CD4-positive, alpha-beta T cell treated with Interleukin-6 for 4 hours (primary cell): ENCODE measurements around the gene KLHL28.

Source experiments
- DNase-seq: peaks from one replicate; pipeline ENCODE4 v3.0.0-alpha.2; 2020; ENCODE audit warnings: mixed read lengths

Gene KLHL28

GRCh38 chr14:44959538-44959937 is 2.2 kb downstream of the KLHL28 start:
- DNase-seq: no peak

GRCh38 chr14:44956866-44957265 is 4.9 kb downstream of the KLHL28 start:
- no peak for DNase-seq

GRCh38 chr14:44955528-44955927 is 6.2 kb downstream of the KLHL28 start:
- no peak for DNase-seq

GRCh38 chr14:44954750-44955149 is 7.0 kb downstream of the KLHL28 start:
- DNase-seq: no peak

- DNase-seq: no peak
Observed at GRCh38 chr14:44952391-44953110, 9.2 kb downstream of the KLHL28 start.

- DNase-seq: no peak
Observed at GRCh38 chr14:44951051-44951450, 10.7 kb downstream of the KLHL28 start.

- DNase-seq: no peak
Observed at GRCh38 chr14:44945264-44945663, 16.5 kb downstream of the KLHL28 start.

- DNase-seq: no peak
Observed at GRCh38 chr14:44944107-44944506, 17.6 kb downstream of the KLHL28 start.

GRCh38 chr14:44942436-44942835 is 19.3 kb downstream of the KLHL28 start:
- DNase-seq: no peak

- no peak for DNase-seq
Observed at GRCh38 chr14:44941591-44941990, 20.2 kb downstream of the KLHL28 start.

- no peak for DNase-seq
Observed at GRCh38 chr14:44940944-44941343, 20.8 kb downstream of the KLHL28 start.

- DNase-seq: no peak
Observed at GRCh38 chr14:44940211-44940610, 21.5 kb downstream of the KLHL28 start.

- DNase-seq: no peak
Observed at GRCh38 chr14:44937547-44937946, 24.2 kb downstream of the KLHL28 start.

GRCh38 chr14:44935155-44935554 is 26.6 kb downstream of the KLHL28 start:
- DNase-seq: no peak

- no peak for DNase-seq
Observed at GRCh38 chr14:44928793-44929192, 33.0 kb downstream of the KLHL28 start.

GRCh38 chr14:44914849-44915248 is 46.9 kb downstream of the KLHL28 start:
- no peak for DNase-seq

GRCh38 chr14:44912041-44912869 is 49.5 kb downstream of the KLHL28 start:
- DNase-seq: no peak

GRCh38 chr14:44910821-44911220 is 50.9 kb downstream of the KLHL28 start:
- DNase-seq: no peak

- no peak for DNase-seq
Observed at GRCh38 chr14:44901696-44902095, 60.1 kb downstream of the KLHL28 start.

GRCh38 chr14:44898551-44898950 is 63.2 kb downstream of the KLHL28 start:
- no peak for DNase-seq

- no peak for DNase-seq
Observed at GRCh38 chr14:44897845-44898151, 63.9 kb downstream of the KLHL28 start.

- DNase-seq: peak; percentile 98
Observed at GRCh38 chr14:44897041-44897844, 64.5 kb downstream of the KLHL28 start.

- DNase-seq: no peak
Observed at GRCh38 chr14:44896275-44897040, 65.3 kb downstream of the KLHL28 start.
